GM21447 (cell line): ENCODE data around the gene PARD3B.

ENCODE experiments used
- ATAC-seq: cut with Tn5 transposase; IDR thresholded peaks from one replicate; pipeline ENCODE4 v1.9.1; 2021; ENCODE audit not compliant: unreplicated experiment

Gene PARD3B

DNA sequence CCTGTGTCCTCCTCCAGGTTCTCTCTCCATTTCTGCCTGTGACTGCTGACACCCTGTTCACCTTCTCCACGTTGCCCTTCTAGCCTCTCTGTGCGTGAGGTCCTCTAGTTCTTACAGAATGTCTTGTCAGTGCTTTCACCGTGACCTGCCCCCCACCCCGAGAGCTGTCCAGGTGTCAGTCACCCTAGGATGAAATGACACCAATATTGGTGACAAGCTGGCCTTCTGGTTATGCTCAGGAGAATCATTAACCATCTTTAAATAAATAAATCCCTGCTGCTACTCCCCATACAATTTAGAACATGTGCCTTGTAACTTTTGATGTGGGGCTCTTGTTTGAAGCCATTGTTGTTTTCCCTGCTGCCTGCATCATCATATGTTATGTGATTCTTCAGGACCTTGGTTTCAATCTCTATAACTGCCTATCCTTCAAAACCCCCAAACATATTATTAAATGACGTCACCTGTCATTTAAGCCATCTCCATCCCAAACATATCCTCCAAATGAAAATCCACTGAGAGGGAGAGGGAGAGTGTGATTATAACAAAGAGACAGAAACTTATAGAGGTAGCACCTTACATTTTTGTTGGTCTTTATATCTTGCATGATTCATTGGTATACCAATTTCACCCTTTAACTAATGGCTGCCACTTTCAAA is 496.3 kb downstream of the PARD3B start:
- ATAC-seq: no peak

DNA sequence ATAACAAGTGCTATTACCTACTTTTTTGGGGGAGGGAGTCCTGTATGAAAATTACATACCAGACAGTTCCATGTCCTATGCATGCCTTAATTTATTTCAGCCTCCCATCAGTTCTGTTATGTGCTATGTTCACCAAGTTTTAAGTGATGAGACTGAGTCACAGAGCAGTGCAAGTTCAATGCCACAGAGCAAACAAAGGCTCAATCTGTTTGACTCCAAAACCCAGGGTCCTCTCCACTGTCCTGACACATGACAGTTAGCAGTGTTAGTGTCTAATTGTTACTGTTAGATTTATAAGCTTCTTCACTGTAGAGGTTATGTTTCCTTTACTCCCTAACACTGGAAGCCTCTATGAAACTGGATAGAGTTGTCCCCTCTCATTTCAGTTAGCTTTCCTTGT is 498.0 kb downstream of the PARD3B start:
- ATAC-seq: no peak

DNA sequence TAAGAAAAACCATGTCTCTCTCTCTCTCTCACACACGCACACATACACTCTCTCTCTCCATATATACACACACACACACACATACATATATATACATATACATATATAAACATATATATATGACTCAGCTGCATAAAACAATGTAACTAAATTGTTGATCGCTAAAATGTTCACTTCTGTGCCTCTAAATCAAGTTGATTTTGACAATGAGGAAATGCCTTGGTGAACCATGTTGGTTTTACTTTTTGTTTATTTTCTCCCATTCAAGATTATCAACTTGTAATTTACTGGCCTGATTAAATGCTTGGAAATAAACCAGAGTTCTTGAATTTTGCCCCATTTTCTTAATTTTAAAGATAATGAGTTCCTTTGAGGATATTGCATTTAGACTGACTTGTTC is 500.4 kb downstream of the PARD3B start:
- no peak for ATAC-seq

DNA sequence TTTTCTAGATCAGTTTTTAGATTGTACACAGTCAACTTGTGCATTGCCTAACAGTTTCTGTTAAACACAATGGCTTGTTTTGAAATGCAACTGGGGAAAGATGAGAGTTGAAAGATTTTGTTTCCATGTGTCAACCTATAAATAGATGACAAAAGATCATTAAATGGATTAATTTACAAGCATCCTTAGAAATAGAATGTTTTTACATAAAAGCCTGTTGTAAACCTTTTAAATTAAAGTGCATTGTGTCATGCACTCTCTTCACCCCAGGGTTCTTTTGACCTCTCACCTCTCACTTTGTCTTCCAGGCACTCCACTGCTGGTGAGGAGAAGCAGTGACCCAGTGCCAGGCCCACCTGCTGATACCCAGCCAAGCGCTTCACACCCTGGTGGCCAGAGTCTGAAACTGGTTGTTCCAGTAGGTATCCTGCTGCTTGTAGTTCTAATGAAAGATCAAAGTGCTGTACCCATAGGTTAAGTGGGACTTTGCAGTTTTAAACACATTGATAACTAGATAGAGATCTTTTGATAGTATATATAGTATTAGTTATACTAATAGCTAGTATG is 502.1 kb downstream of the PARD3B start:
- no peak for ATAC-seq

DNA sequence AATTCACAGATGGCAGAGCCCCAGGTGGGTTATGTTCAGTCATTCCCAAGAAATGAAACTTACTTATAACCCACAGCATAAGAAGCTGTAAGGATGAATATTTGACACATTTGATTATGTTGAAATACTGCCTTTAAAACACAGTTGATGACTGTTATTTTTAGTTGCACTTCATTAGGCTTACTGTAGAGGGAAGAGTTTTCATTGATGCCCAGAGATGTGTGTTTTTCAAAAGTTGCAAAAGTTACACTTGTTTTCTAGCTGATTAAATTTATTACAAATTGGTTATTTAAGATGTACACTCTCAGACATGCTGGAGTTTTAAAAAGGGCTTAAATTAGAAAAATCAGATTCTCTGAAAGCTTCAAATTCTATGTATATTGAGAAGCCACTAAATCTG is 506.1 kb downstream of the PARD3B start:
- ATAC-seq: no peak

DNA sequence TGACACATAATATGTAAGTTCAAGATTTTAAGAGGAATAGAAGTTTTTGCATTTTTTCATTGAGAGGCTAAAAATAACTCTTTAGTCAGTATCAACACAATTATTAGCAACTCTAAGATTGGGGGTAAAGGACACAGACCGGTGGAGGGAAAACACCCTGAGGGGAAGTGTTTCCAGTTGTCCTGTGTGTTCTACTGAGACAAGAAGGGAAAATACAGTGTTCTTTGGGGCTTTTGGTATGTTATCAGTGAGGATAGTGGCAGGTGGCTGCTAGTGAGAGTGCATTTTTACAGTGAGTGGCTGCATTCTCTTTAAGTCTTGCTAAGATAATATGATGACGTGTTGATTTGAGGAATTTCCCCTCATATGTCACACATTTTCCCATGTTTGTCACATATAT is 507.5 kb downstream of the PARD3B start:
- no peak for ATAC-seq

DNA sequence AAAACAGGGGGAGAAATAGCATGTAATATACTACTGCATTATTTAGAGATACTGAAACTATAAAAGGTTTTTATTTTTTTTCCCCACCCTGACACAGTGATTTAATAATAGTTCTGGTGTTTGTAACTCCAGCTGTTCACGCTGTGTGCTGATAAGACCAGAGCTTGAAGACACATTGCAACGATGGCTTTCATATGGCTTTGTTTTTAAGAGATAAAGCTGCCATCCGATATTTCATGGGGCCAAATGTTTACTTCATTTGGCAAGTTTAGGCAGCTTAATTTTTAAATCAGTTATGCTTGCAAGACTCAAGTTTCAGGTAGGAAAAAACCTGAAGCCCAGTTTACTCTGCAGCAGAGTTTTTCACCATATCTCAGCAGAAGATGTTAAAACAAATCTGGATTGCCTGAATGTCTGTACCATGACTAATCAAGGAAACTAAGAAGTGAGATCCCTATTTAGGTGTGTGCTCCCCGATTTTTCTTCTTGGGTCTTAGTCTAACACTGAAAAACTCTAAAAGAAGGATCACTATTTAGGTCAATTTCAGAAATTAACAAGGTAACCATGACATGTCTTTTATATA is 508.6 kb downstream of the PARD3B start:
- no peak for ATAC-seq

DNA sequence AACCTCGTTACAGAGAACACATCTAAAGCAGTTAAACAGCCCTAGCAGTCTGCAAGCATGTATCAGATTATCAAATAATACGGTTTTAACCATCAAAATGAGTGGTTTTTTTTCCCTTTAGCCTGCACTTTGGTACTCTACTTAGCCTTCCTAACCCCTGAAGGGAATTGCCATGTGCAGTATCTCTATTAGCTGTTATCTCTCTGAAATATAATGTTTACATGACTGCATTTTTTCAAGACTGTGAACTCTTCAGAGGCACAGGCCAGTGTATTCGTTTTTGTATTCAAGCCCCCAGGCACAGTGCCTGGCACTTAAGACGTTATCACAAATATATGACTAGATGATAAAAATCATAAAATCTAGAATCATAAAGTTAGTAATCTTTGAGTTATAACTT is 509.5 kb downstream of the PARD3B start:
- ATAC-seq: no peak

DNA sequence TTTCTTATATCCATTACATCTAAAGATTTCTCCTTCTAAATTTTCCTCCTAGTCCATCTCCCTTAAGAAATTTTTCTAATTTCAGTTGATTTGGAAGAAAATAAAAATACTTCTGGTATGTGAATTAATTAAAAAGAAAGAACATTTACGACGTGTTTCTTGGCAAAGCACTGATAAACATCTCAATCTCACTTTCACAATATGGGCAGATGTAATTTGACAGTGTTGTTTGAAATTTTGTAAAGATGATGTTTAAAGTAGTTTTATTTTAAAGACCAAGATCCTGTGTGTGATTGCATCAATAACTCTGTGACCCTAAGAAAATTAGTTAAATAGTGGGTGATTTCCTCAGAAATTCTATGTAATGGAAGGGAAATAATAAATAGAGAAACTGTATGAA is 510.0 kb downstream of the PARD3B start:
- no peak for ATAC-seq

DNA sequence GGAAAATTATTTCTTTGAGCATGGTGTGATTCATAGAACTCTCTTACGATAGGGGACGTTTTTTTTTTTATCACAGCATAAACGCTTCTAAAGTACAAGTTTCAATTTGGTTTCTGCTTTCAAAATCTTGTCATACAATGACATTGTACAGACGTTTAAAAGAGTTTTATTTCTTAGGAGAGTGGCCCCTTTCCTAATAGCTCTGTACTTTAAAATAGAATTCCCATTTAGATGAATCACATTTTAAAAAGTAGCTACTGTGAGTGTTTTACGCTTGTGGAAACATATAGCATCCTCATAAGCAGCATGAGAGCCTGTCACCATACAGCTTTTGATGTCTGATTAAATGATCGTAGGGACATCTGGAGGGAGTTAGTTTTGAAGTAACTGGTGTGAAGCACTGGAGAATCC is 510.9 kb downstream of the PARD3B start:
- no peak for ATAC-seq

DNA sequence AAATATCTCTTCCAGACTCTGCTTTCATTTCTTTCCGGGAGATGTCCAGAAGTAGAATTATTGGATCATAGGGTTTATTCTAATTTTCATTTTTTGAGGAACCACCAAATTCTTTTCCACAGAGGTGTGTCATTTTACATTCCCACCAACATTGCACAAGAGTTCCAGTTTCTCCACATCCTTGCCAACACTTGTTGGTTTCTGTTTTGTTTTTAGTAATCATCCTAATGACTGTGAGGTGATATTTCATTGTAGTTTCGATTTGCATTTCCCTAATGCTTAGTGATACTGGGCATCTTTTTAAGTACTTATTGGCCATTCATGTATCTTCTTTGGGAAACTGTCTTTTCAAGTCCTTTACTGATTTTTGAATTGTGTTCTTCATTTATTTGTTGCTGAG is 513.1 kb downstream of the PARD3B start:
- no peak for ATAC-seq

DNA sequence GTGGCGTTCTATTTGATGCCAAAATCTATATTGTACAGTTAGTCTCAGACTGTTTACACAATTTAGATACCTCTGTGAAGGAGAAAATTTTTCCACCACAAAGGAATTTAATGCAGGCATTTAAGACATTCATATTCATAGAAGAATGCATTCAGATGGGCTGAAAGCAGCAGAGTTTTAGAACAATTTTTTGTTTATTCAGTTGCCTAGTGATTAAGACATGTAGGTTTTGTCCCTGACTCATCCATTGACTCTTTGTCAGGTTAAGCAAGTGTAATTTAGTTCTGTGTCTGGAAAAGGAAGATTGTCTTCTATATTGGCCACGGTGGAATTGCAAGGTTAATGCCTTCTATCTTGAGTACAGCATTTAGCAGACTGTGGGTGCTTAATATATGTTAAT is 515.0 kb downstream of the PARD3B start:
- no peak for ATAC-seq

DNA sequence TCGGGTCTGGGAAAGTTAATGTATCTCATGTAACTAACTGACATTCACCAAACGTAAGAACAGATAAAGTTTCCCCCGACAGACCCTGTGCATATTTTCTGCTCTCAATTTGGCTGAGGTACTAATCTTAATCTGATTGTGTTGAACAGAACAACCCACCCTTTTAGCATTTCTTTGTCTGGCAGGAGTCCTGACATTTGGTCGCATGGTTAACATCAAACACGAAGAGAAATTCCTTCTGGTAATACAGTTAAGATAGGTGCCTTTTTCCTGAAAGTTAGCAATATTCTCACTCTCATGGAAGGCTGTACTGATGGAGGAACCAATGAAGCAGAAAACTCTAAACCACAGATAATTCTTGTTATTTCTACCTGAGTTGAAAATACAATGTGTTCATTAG is 520.8 kb downstream of the PARD3B start:
- no peak for ATAC-seq

DNA sequence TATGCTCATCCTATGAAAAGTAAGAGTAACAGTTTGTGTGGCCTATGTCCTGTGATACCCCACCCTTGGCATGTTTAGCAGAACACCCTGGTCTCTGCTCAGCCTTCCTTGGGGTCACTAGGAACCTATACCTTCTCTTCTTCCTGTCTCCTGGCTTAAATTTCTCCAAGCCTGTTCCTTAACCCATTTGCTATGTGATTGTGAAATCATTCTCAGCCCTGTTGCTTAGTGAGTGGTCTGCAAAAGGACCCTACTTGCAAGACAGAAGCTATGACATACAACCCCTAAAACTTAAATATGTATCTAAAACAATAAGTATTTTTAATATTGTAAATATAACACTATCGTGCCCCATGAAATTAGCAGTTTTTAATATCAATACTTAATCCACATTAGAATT is 524.7 kb downstream of the PARD3B start:
- ATAC-seq: no peak

DNA sequence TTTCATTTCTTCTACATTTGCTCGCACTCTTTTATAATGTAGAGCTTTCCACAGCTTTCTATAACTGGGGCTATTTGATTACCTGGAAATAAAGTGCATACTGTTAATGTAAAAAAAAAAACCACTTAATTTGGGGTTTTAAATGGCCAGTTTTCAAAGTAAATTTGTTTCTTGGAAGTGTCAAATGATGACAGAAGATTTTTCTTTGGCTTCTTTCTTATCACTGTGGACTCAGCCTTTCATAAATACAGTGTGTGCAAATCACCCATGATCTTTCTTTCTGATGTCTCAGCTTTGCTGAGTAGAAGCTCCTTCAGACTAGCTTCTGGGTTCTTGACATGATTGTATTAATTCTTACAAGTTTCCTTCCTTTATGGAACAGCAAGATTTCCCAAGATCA is 525.6 kb downstream of the PARD3B start:
- ATAC-seq: no peak

DNA sequence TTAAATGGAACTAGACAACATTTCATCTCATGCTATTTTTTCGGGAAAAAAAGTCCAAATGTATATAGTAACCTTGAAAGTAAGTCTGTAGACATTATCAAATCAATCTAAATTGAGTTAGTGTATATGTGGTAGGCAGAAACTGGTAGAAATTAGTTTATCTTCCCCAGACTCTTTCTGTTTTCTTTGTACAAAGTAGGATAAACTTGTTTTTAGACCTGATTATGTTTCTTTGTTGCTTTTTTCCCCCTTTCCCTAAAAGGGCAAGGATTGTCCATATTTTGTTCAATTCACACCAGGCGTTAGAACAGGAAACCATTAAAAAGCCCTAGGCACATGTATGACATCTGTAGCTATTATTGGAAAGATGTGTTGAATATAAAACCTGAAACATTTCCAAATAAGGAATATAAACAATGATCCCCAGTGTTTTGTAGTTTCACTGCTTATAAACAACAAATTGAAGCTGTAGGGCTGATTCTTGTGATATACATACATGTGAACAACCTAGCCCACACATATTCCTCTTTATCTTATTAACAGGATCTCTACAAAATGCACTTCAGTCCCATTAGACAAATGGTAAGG is 528.3 kb downstream of the PARD3B start:
- ATAC-seq: no peak

DNA sequence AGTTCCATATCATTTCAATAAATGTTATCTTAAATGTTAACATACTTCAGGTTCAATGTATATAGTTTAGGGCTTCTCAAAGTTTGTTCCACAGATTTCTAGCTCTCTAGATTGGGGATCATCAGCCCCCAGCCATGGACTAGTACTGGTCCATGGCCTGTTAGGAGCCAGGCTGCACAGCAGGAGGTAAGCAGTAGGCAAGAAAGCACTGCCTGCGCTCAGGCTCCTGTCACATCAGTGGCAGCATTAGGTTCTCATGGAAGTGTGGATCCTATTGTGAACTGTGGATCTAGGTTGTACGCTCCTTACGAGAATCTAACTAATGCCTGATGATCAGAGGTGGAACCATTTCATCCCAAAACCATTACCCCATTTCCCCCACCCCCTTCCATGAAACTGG is 531.1 kb downstream of the PARD3B start:
- ATAC-seq: no peak

DNA sequence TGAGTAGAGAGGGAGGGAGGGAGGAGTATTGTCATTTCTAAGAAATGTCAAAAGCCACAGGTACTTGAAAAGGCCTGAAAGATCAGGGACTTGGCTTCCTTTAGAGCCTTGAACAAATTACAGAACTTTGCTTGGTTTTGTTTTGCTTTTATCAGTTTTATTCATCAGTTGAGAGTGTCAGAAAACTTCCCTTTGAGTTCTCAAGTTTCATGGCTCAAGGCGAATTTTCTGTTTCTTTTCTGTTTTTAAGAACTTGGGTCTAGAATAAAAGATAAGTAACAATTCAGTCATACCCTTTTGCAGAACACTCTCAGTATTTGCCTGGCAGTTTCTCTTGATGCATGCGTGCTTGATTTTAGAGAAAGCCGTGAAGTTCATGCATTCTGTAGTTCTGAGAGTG is 531.9 kb downstream of the PARD3B start:
- ATAC-seq: no peak

DNA sequence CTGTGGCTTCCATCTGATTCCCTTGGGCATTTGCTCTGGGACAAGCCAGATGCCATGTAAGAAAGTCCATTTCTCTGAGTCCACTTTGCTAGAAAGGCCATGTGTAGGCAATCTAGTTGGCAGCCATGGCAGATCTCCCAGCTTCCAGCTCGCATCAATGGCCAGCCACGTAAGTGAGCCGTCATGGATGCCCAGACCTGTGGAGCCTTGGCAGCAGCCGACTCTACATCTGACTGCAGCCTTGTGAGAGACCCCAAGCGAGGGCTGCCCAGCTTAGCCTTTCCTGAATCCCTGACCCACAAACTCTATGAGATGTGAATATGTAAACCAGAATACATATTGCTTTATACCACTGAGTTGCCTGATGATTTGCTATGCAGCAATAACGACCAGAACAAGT is 533.5 kb downstream of the PARD3B start:
- no peak for ATAC-seq

DNA sequence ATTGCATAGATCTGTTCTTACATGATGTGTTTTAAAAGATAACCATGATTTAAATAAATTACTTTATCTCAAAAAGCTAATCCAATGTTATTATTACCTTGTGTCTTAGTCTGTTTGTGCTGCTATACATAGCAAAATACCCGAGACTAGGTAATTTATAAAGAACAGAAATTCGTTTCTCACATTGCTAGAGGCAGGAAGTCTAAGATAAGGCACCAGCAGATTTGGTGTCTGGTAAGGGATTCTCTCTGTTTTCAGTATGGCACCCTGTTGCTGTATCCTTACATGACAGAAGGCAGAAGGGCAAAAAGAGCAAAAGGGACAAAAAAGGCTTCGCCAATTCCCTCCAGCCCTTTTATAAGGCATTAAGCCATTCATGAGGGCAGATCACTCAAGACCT is 533.9 kb downstream of the PARD3B start:
- no peak for ATAC-seq

DNA sequence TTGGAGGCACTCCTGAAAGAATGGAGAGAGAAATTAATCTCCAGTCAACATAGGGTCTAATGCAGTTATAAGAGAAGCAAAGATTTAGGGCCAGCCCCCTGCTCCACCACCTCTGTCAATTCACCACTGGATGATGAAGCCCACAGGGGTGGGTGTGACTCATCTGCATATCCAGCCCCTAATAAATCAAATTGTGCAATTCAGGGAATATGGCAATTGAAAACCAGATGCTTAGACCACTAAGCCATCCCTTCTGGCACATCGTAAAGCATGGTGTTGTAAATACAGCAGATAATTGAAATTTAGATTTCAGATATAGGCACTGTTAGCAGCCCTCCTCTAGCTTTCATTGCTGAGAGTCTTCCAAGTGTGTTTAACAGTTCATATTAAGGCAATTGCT is 541.4 kb downstream of the PARD3B start:
- no peak for ATAC-seq

DNA sequence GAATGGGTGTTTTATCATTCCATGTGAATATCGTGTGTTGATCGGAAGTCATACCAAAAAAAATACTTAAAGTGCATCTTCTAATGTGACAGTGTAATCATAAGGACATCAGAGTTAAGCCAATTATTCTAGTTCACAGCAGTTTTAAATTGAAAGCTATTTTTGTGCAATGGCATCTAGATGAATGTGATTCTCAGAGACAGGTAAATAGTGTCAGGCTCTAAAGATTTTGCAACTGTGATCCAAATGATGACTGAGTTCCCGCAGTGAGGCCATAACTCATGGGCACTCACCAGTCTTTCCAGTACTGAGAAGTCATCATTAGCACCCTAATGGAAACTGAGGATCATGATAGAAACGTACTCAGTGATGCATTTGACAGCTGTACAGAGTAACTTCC is 542.6 kb downstream of the PARD3B start:
- ATAC-seq: no peak

DNA sequence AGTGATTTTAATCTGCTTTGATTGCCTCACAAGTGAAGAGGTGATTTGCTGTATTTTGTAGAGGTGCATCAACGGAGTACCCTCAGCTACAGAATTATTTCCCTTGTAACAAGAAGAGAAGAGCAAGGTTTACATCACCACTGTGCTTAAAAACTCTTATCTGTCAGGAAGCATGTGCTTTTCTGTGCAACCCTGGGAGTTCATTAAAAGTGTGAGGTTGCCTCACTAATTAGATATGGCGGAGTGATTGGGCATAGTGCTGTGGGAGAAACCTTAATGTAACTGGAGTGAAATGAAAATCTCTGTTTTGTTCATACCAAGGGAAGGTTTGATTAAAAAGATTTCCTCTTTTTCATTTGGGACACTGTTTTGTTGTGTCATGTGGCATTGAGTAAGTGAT is 544.7 kb downstream of the PARD3B start:
- no peak for ATAC-seq
